Natural killer cell (primary cell): Measurements from ENCODE around the gene GRIFIN. TPM values are rescaled to one million over a fixed set of nuclear protein-coding genes. Genes with fewer than 3 reads are reported as not detected.

Experiments
- ATAC-seq, 3 donors: fragments of 150-1000 bp in 2 of 3; fragments of 200-7000 bp in 1 of 3; cut with Tn5 transposase; 1 replicate in 1 of 3; 2 replicates in 2 of 3; pipeline ENCODE4 v1.10.0; 2021; ENCODE audit warnings: mild to moderate bottlenecking in 2 of 3, moderate library complexity in 2 of 3
- DNase-seq, 2 donors: peaks; one replicate each; pipeline versions ENCODE4 v3.0.0 to v3.0.0-alpha.2; 2013 to 2021; ENCODE audit warnings: mixed read lengths in 1 of 2
- H3K27ac ChIP-seq: one replicate; pipeline ENCODE4 v1.5.1; 2013; ENCODE audit warnings: mild to moderate bottlenecking, low read length
- H3K27me3 ChIP-seq: one replicate; pipeline ENCODE4 v1.6.1; 2013; ENCODE audit warnings: low read length; ENCODE audit not compliant: control insufficient read depth, insufficient read depth
- H3K36me3 ChIP-seq: one replicate; pipeline ENCODE4 v1.6.1; 2013; ENCODE audit warnings: low read length; ENCODE audit not compliant: control insufficient read depth, insufficient read depth
- H3K4me1 ChIP-seq: one replicate; pipeline ENCODE4 v1.6.1; 2013; ENCODE audit warnings: low read length; ENCODE audit not compliant: control insufficient read depth, insufficient read depth
- H3K4me3 ChIP-seq: one replicate; pipeline ENCODE4 v1.5.1; 2013; ENCODE audit warnings: low read length
- H3K9me3 ChIP-seq: one replicate; pipeline ENCODE4 v1.6.1; 2013; ENCODE audit warnings: low read length; ENCODE audit not compliant: control insufficient read depth, insufficient read depth
- H3K27ac Mint-ChIP-seq, 2 donors: one replicate each; pipeline ENCODE4 v1.8.0; 2022; ENCODE audit warnings: mild to moderate bottlenecking in 2 of 2, mixed read lengths in 2 of 2, moderate library complexity in 1 of 2
- H3K27me3 Mint-ChIP-seq, 2 donors: one replicate each; pipeline ENCODE4 v1.8.0; 2022; ENCODE audit warnings: low read depth in 2 of 2, mixed read lengths in 2 of 2
- H3K36me3 Mint-ChIP-seq: one replicate; pipeline ENCODE4 v1.8.0; 2022; ENCODE audit warnings: mixed read lengths
- H3K4me1 Mint-ChIP-seq, 2 donors: one replicate each; pipeline ENCODE4 v1.8.0; 2022; ENCODE audit warnings: mixed read lengths in 2 of 2
- H3K4me3 Mint-ChIP-seq: one replicate; pipeline ENCODE4 v1.8.0; 2022; ENCODE audit warnings: mild to moderate bottlenecking, moderate library complexity, mixed read lengths
- H3K9me3 Mint-ChIP-seq, 2 donors: one replicate each; pipeline ENCODE4 v1.8.0; 2022; ENCODE audit warnings: mixed read lengths in 2 of 2
- CTCF ChIP-seq: fragments of 200-600 bp; IDR thresholded peaks from one replicate; pipeline ENCODE4 v1.8.0; 2022; ENCODE audit warnings: antibody characterized with exemption
- WGBS: methylation state at CpG from one replicate; pipeline ENCODE4 v1.1.7; 2013; ENCODE audit warnings: missing lambda C conversion rate; ENCODE audit not compliant: insufficient coverage; 5-methylcytosine and 5-hydroxymethylcytosine counted together
- intact Hi-C: fragments of 100-400 bp; cut with micrococcal nuclease; formaldehyde crosslinking; loops from one replicate; pipeline ENCODE4 v1.14.2; 2022
- total RNA-seq, 4 donors: library from RNA; stranded (reverse); fragments of 120-200 nt in 1 of 4; gene quantifications; one replicate each; pipeline versions ENCODE4 v1.2.3 to v1.2.4, GENCODE V29; 2013 to 2022

The GRIFIN gene
- total RNA-seq, 3 donors from 2014 or later (not counting 1 experiment from before 2014, with no cell fraction given) = not detected

- H3K4me3 Mint-ChIP-seq = no peak overlapping the region
- no peaks in the 10 kb centered on the region for H3K9me3 Mint-ChIP-seq
- Histone ChIP-seq H3K36me3 (no peaks in the 10 kb centered on the region), H3K27ac (no peak overlapping the region), H3K27me3 (no peaks in the 10 kb centered on the region), H3K4me3 (no peak overlapping the region), H3K9me3 (no peaks in the 10 kb centered on the region), H3K4me1 (peaks cover 19% of the 10 kb centered on the region)
- H3K27me3 Mint-ChIP-seq = peaks cover 0 to 9% of the 10 kb centered on the region in 2 donors
- H3K36me3 Mint-ChIP-seq = no peaks in the 10 kb centered on the region
- no peak for ATAC-seq
- no peak for TF ChIP-seq CTCF
- H3K27ac Mint-ChIP-seq = no peak overlapping the region
- peaks cover 0 to 18% of the 10 kb centered on the region in 2 donors for H3K4me1 Mint-ChIP-seq
- intact Hi-C loops = loop anchor here (5.0 kb wide), 3 partner anchors 47 to 207 kb away; partner anchors contain the start of genes BRAT1 and IQCE
- DNase-seq = no peak
- 95% methylated on average over 28 of the region's 28 CpGs for WGBS
Measured at GRCh38 chr7:2474813-2475677, 1.2 kb downstream of the GRIFIN start.

- TF ChIP-seq CTCF = no peak
- no peaks in the 10 kb centered on the region for H3K27me3 ChIP-seq
- H3K4me1 ChIP-seq = peaks cover 19% of the 10 kb centered on the region
- no peak overlapping the region for H3K27ac Mint-ChIP-seq
- 85% methylated on average over 14 of the region's 15 CpGs for WGBS
- H3K27me3 Mint-ChIP-seq = peaks cover under 1 to 9% of the 10 kb centered on the region in 2 donors
- no peak for DNase-seq
- no peaks in the 10 kb centered on the region for H3K9me3 ChIP-seq
- no peaks in the 10 kb centered on the region for H3K9me3 Mint-ChIP-seq
- H3K36me3 Mint-ChIP-seq = no peaks in the 10 kb centered on the region
- intact Hi-C loops = no loop called here
- ATAC-seq = no peak
- H3K4me3 Mint-ChIP-seq = no peak overlapping the region
- H3K4me1 Mint-ChIP-seq = peaks cover 0 to 16% of the 10 kb centered on the region in 2 donors
- no peaks in the 10 kb centered on the region for H3K36me3 ChIP-seq
- no peak overlapping the region for H3K4me3 ChIP-seq
- no peak overlapping the region for H3K27ac ChIP-seq
Measured at GRCh38 chr7:2474224-2474623, 2.0 kb downstream of the GRIFIN start.

GRCh38 chr7:2473496-2474180 is 2.6 kb downstream of the GRIFIN start:
- no peak overlapping the region for H3K27ac ChIP-seq
- no peaks in the 10 kb centered on the region for H3K27me3 ChIP-seq
- H3K4me3 Mint-ChIP-seq = no peak overlapping the region
- H3K27me3 Mint-ChIP-seq = peaks cover 7 to 11% of the 10 kb centered on the region in 2 donors
- H3K4me3 ChIP-seq = no peak overlapping the region
- no peak for TF ChIP-seq CTCF
- 91% methylated on average over 11 of the region's 12 CpGs for WGBS
- H3K9me3 ChIP-seq = no peaks in the 10 kb centered on the region
- peaks cover 5 to 19% of the 10 kb centered on the region in 2 donors for H3K4me1 Mint-ChIP-seq
- ATAC-seq = no peak
- H3K27ac Mint-ChIP-seq = no peak overlapping the region
- H3K9me3 Mint-ChIP-seq = no peaks in the 10 kb centered on the region
- H3K36me3 Mint-ChIP-seq = no peaks in the 10 kb centered on the region
- intact Hi-C loops = no loop called here
- DNase-seq = no peak
- peaks cover 24% of the 10 kb centered on the region for H3K4me1 ChIP-seq
- H3K36me3 ChIP-seq = no peaks in the 10 kb centered on the region
